ELF-1 (cell line): ENCODE results near the gene PUS7L.
"Not testable (repeated sequence)": the region's sequence is repeated elsewhere in the genome, so short reads cannot be mapped to it uniquely, and the experiment has no call there.

Source experiments
- DNase-seq: peaks from one replicate; pipeline ENCODE4 v3.0.0-alpha.2; 2016; ENCODE audit warnings: low read depth, low spot score

Gene PUS7L

DNA sequence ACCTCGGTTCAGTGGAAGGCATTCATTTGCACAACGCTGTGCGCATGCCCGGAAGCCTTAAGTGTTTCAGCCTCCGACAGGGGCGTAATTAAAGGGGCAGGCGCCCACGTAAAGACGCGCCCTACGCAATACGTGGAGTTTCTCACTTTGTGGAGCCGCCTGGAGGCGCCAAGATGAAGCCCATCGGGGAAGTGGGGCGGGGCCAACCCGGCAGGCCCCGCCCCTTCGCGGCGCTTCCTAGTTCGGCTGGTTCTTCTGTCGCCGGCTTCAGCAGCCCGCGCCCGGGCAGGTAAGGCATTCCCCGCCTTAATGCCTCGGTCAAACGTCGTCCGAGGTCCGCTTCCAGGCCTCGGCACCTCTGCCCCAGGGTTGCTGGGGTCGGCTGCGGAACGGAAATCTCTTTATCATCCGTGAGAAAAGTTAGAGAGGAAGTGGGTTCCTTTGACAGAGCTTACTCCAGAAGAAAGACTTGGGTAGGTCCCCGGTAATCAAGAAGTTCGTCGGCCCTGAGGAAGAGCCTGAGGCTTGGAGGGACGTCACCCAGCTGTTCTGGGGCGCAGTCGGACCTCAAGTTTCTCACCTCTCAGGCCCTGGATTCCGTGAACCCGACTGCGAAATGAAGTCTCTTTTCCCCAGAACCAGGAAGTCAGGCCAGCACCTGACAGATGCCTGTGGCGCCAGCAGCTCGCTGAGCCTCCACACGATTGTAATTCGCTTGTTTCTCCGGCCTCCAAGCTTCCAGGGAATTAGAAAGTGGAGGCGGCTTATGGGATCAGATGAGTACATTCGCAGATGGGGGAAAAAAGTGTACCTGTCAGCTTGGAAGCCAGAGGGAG lies at the start of gene PUS7L, which contains the start of gene IRAK4:
Gene PUS7L (minus strand): TSS at position 63 of the 836 bp plus-strand sequence. CDS start 3,545 bp downstream, outside the sequence.
Gene IRAK4 (plus strand): TSS at position 224 of the 836 bp plus-strand sequence. CDS start 9,161 bp downstream, outside the sequence.
- peak; percentile 99 for DNase-seq

DNA sequence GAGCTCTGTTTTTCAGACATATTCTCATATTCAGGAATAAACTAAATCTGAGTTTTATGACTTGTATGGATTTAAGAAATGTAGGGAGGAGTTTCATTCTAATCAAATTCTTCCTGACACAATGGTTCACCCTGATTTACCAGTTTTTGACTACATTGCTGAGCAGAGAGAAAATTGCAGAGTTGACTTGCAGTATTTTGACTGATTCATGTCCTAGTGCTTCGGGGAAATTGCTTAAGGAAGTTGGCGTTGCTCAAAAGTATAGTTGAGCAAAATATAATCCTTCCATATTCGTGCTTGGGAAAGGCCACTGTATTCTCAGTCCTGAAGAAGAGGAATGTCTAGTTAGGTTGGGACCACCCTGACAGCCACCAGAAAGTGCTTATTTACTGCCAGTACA lies 48.8 kb upstream of the PUS7L start:
- DNase-seq = no peak

DNA sequence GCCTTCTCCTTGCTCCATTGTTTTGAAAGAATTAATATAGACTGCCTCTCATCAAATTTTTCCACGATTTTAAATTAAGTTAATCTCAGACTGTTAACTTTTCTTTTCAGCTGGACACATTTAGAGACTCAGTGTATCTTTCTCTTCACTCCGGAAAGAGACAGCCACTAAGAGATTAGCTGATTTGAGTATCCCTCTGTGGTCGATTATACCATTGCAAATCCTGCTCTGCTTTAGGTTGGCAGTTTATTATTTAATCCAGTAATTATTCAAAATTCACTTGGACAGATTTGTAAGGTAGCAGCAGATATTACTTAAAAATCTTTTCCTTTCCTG lies 48.1 kb upstream of the PUS7L start:
- DNase-seq = no peak

- peak; percentile 83 for DNase-seq
These were observed 47.5 kb upstream of the PUS7L start, which contains the start of gene TWF1 for GRCh38 chr12:43805860-43806736. TSS of gene TWF1 (minus strand) at chr12:43806317. CDS start at chr12:43806245, 72 bp downstream.

- DNase-seq = no peak
These were observed 46.7 kb upstream of the PUS7L start for GRCh38 chr12:43805149-43805859.

DNA sequence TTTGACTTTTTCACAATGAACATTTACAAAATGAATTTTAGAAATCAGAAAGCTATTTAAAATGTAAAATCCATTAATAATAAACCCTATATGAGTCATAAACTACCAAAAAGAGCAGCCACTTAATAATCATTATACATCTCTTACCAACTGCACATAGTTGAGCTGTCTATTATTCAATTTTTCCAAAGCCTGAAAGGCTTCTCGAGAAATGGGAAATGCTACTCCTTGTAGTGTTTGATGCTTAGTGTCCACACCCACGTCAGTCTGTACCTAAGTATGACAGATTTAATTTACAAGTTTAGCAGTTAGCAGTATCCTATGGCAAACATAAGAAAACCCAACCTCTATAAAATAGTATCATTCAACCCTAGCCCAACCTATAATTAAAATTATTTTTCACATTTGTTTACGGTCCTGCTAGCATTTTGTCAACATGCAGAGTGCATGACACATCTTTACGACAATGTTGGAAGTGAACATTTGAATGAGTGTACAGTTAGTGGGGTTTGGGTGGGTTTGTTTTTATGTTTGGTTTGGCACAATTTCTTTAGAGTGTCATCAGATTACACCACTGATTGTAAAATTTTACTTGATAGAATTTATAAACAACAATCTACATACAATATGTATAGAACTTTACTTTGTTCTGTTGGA lies 39.1 kb upstream of the PUS7L start:
- DNase-seq = no peak

DNA sequence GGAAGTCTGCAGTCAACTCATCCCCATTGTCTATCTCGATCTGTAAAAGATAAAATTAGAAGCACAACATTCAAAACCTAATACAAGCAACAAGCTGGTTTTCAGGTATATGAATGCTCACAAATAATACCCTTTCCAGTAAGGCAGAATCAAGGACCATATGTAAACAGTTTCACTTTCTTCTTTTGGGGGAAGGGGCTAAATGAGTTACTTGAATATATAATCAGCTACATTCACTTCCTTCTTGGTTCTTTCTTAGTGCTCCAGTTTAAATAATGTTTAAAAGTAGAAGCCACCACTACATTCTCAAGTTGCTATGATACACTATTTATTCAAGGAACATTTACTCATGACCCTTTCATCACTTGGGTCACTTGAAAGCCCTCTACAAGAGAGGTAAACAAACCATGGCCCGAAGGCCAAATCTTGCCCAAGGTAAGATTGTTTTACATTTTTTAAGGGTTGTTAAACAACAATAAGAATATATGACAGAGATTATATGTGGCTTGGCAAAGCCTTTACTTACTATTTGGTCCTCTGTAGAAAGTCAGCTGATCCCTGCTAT lies 37.2 kb upstream of the PUS7L start:
- no peak for DNase-seq

GRCh38 chr12:43789941-43790340 lies 31.4 kb upstream of the PUS7L start:
- DNase-seq = no peak

DNA sequence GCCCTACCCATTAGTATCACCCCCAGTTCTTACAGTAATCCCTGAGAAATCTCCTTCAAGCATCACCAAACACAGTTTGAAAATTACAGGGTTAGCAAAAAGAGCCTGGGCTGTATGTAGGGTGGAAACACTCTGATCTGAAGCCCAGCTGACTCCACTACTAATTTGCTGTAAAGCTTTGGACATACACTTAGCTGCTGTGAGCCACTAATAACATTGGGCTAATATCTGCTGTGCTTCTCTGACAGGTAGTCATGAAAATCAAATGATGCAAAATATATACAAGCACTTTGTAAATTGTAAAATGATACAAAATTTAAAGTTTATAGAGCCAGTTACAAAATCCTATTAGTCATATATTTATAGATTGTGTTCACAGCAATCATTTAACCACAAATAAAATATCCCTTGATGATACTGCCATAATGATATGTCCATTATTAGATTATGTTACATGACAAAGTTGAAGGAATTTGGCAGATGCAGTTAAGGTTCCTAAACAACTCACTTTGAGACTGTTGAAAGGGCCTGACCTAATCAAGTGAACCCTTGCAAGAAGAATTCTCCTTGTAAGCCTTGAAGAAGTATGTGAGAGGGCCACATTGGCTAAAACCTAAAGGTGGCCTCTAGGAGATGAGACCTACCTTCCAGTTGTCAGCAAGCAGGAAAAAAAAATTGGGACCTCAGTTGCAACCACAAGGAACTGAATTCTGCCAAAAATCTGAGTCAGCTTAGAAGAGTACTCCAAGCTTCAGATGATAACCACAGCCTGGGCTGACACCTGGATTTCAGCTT lies 28.5 kb upstream of the PUS7L start:
- no peak for DNase-seq

GRCh38 chr12:43776498-43776897 lies 17.9 kb upstream of the PUS7L start:
- DNase-seq = peak; percentile 5

- DNase-seq = no peak
These were observed 7.7 kb upstream of the PUS7L start for GRCh38 chr12:43766291-43766690.

GRCh38 chr12:43764528-43764927 lies 5.9 kb upstream of the PUS7L start:
- DNase-seq = no peak

GRCh38 chr12:43763769-43764168 lies 5.2 kb upstream of the PUS7L start:
- no peak for DNase-seq

DNA sequence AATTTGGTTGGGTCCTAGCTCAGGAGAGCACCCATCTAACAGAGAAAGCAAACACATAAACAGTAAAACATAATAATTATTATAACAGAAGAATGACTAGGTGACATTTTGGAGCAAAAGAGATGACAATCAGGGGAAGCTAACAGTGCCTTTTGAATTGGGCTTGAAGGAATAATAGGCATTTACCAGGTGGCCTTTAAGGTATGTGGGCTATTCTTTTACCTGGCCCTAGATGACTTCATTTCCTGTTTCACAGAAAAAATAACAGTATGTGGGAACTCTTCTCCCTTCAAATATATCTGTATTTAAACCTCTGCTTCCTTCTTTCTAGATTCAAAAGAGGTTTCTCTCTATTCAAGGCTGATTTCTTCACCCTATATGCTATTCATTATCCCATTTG lies 4.0 kb upstream of the PUS7L start:
- DNase-seq = no peak

GRCh38 chr12:43761500-43761899 lies 2.9 kb upstream of the PUS7L start:
- no peak for DNase-seq

GRCh38 chr12:43760396-43760795 lies 1.8 kb upstream of the PUS7L start:
- no peak for DNase-seq

- no peak for DNase-seq
These were observed 303 bp downstream of the PUS7L start for GRCh38 chr12:43758247-43758727.

GRCh38 chr12:43754015-43754414 lies 4.6 kb downstream of the PUS7L start:
- no peak for DNase-seq

DNA sequence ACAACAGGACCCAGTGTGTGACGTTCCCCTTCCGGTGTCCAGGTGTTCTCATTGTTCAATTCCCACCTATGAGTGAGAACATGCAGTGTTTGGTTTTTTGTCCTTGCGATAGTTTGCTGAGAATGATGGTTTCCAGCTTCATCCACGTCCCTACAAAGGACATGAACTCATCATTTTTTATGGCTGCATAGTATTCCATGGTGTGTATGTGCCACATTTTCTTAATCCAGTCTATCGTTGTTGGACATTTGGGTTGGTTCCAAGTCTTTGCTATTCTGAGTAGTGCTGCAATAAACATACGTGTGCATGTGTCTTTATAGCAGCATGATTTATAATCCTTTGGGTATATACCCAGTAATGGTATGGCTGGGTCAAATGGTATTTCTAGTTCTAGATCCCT lies 7.2 kb downstream of the PUS7L start:
- DNase-seq = not testable (repeated sequence)

- DNase-seq = no peak
These were observed 7.8 kb downstream of the PUS7L start for GRCh38 chr12:43750814-43751213.
